Measurements from ENCODE around the gene NHLH1.
"Not testable (repeated sequence)": the region's sequence is repeated elsewhere in the genome, so short reads cannot be mapped to it uniquely, and the experiment has no call there.

Gene NHLH1

GRCh38 chr1:160375788-160376524, 9.1 kb downstream of the NHLH1 start:
- TF ChIP-seq ZFP30 (CRISPR knock-in tag; IDR thresholded peaks at IDR 0.05) (no peak), CREB5 (CRISPR knock-in tag; IDR thresholded peaks at IDR 0.05; ENCODE audit: low read depth) (no peak), TOX (CRISPR knock-in tag; IDR thresholded peaks at IDR 0.05; ENCODE audit: borderline replicate concordance) (no peak), TCF4 (CRISPR knock-in tag; IDR thresholded peaks at IDR 0.05; ENCODE audit: borderline replicate concordance) (no peak), ZNF8 (CRISPR knock-in tag; IDR thresholded peaks at IDR 0.05) (no peak), ESRRG (CRISPR knock-in tag; IDR thresholded peaks at IDR 0.05) (no peak)

GRCh38 chr1:160376525-160377131, 9.8 kb downstream of the NHLH1 start:
- no peak for TF ChIP-seq RARB (CRISPR knock-in tag; IDR thresholded peaks at IDR 0.05)
- no peak for TF ChIP-seq TOX (CRISPR knock-in tag; IDR thresholded peaks at IDR 0.05; ENCODE audit: borderline replicate concordance)
- no peak for TF ChIP-seq ZFP30 (CRISPR knock-in tag; IDR thresholded peaks at IDR 0.05)
- no peak for TF ChIP-seq ISL1 (CRISPR knock-in tag; IDR thresholded peaks at IDR 0.05)
- TF ChIP-seq ZNF565 (CRISPR knock-in tag; conservative IDR thresholded peaks at IDR 0.05; ENCODE audit: low read depth) = no peak
- no peak for TF ChIP-seq SNAI2 (CRISPR knock-in tag; IDR thresholded peaks at IDR 0.05)
- no peak for TF ChIP-seq ZC3H10 (CRISPR knock-in tag; IDR thresholded peaks at IDR 0.05)
- TF ChIP-seq ZNF70 (CRISPR knock-in tag; IDR thresholded peaks at IDR 0.05) = no peak
- TF ChIP-seq PATZ1 (CRISPR knock-in tag; IDR thresholded peaks at IDR 0.05; ENCODE audit: borderline replicate concordance) = no peak
- no peak for TF ChIP-seq CREB5 (CRISPR knock-in tag; IDR thresholded peaks at IDR 0.05; ENCODE audit: low read depth)
- TF ChIP-seq OSR1 (CRISPR knock-in tag; IDR thresholded peaks at IDR 0.05) = no peak
- no peak for TF ChIP-seq PPARA (CRISPR knock-in tag; IDR thresholded peaks at IDR 0.05; ENCODE audit: borderline replicate concordance)
- peak; percentile 95 for ATAC-seq

More at GRCh38 chr1:160375788-160376524, 9.1 kb downstream of the NHLH1 start:
- ATAC-seq = peak; percentile 15

- ATAC-seq = no peak
- no peak for TF ChIP-seq ZC3H10 (CRISPR knock-in tag; IDR thresholded peaks at IDR 0.05)
- TF ChIP-seq ISL1 (CRISPR knock-in tag; IDR thresholded peaks at IDR 0.05) = no peak
- TF ChIP-seq TSHZ2 (CRISPR knock-in tag; IDR thresholded peaks at IDR 0.05) = no peak
- no peak for TF ChIP-seq ESRRG (CRISPR knock-in tag; IDR thresholded peaks at IDR 0.05)
- no peak for TF ChIP-seq ZNF70 (CRISPR knock-in tag; IDR thresholded peaks at IDR 0.05)
- no peak for TF ChIP-seq CSRNP3 (CRISPR knock-in tag; IDR thresholded peaks at IDR 0.05)
- no peak for TF ChIP-seq ZNF8 (CRISPR knock-in tag; IDR thresholded peaks at IDR 0.05)
- no peak for TF ChIP-seq CREB5 (CRISPR knock-in tag; IDR thresholded peaks at IDR 0.05; ENCODE audit: low read depth)
- no peak for TF ChIP-seq BACH2 (CRISPR knock-in tag; IDR thresholded peaks at IDR 0.05; ENCODE audit: borderline replicate concordance)
- no peak for TF ChIP-seq OSR1 (CRISPR knock-in tag; IDR thresholded peaks at IDR 0.05)
Measured at GRCh38 chr1:160377585-160378206, 10.8 kb downstream of the NHLH1 start.

GRCh38 chr1:160384812-160385211, 17.9 kb downstream of the NHLH1 start:
- ATAC-seq = not testable (repeated sequence)

- not testable (repeated sequence) for ATAC-seq
Measured at GRCh38 chr1:160388406-160388805, 21.5 kb downstream of the NHLH1 start.

Data from SK-N-SH treated with all-trans-retinoic acid at 6 μM for 48 hours (cell line).